H7 (cell line): ENCODE results near the gene HOXD4. TPM values are rescaled to one million over a fixed set of nuclear protein-coding genes. Genes with fewer than 3 reads are reported as not detected.
A peak's percentile ranks its signal among the peaks of the same experiment; 100 is the strongest.

ENCODE experiments used
- DNase-seq: peaks from one replicate; pipeline ENCODE4 v3.0.0; 2012
- H3K27me3 ChIP-seq: 2 replicates; pipeline ENCODE4 v1.6.0; 2011; ENCODE audit warnings: mild to moderate bottlenecking, low read length; ENCODE audit not compliant: control insufficient read depth, insufficient read depth
- H3K36me3 ChIP-seq: replicated peaks from 2 replicates; pipeline ENCODE4 v1.5.1; 2011; ENCODE audit warnings: low read length; ENCODE audit not compliant: control insufficient read depth, insufficient read depth
- H3K4me3 ChIP-seq: 2 replicates; pipeline ENCODE4 v1.5.1; 2011; ENCODE audit warnings: low read depth, mild to moderate bottlenecking, control low read depth, low read length, moderate library complexity; ENCODE audit not compliant: insufficient read depth
- total RNA-seq: library from RNA; depleted of rRNA; stranded (reverse); fragments of >200 nt; shearing (Covaris generic); gene quantifications from 2 replicates; pipeline ENCODE4 v1.2.3, GENCODE V29; 2014

Gene HOXD4
- total RNA-seq, 1 experiment from 2014 or later: not detected

GRCh38 chr2:176129813-176130146, 21.6 kb upstream of the HOXD4 start:
- Histone ChIP-seq H3K36me3 (no peaks in the 10 kb centered on the region), H3K27me3 (peaks cover 100% of the 10 kb centered on the region), H3K4me3 (peak overlapping the region; percentile 7; the same call in 1 of the 2 replicates)
- DNase-seq: no peak

- H3K27me3 ChIP-seq: peaks cover 100% of the 10 kb centered on the region
- no peaks in the 10 kb centered on the region for H3K36me3 ChIP-seq
- peak overlapping the region; percentile 7; the same call in 1 of the 2 replicates for H3K4me3 ChIP-seq
- DNase-seq: peak; percentile 86
Measured at GRCh38 chr2:176130147-176130956, 21.0 kb upstream of the HOXD4 start.

- Histone ChIP-seq H3K4me3 (no peak overlapping the region), H3K36me3 (no peaks in the 10 kb centered on the region), H3K27me3 (peaks cover 100% of the 10 kb centered on the region)
- no peak for DNase-seq
Measured at GRCh38 chr2:176130957-176131847, 20.1 kb upstream of the HOXD4 start.

GRCh38 chr2:176131848-176132158, 19.5 kb upstream of the HOXD4 start:
- Histone ChIP-seq H3K36me3 (no peaks in the 10 kb centered on the region), H3K27me3 (peaks cover 100% of the 10 kb centered on the region), H3K4me3 (no peak overlapping the region)
- no peak for DNase-seq

GRCh38 chr2:176132205-176133171, 18.9 kb upstream of the HOXD4 start:
- no peak for DNase-seq
- Histone ChIP-seq H3K27me3 (peaks cover 100% of the 10 kb centered on the region), H3K4me3 (no peak overlapping the region), H3K36me3 (no peaks in the 10 kb centered on the region)

- peaks cover 100% of the 10 kb centered on the region for H3K27me3 ChIP-seq
- no peak overlapping the region for H3K4me3 ChIP-seq
- no peaks in the 10 kb centered on the region for H3K36me3 ChIP-seq
Measured at GRCh38 chr2:176133389-176133788, 18.0 kb upstream of the HOXD4 start.

GRCh38 chr2:176134035-176134434, 17.3 kb upstream of the HOXD4 start:
- no peak overlapping the region for H3K4me3 ChIP-seq
- DNase-seq: no peak

More at GRCh38 chr2:176133389-176133788, 18.0 kb upstream of the HOXD4 start:
- DNase-seq: no peak

GRCh38 chr2:176135035-176135440, 16.3 kb upstream of the HOXD4 start:
- Histone ChIP-seq H3K36me3 (no peaks in the 10 kb centered on the region), H3K4me3 (no peak overlapping the region), H3K27me3 (peaks cover 100% of the 10 kb centered on the region)
- no peak for DNase-seq

More at GRCh38 chr2:176134035-176134434, 17.3 kb upstream of the HOXD4 start:
- peaks cover 100% of the 10 kb centered on the region for H3K27me3 ChIP-seq
- no peaks in the 10 kb centered on the region for H3K36me3 ChIP-seq

- peak; percentile 83 for DNase-seq
- H3K36me3 ChIP-seq: no peaks in the 10 kb centered on the region
- peaks cover 98% of the 10 kb centered on the region for H3K27me3 ChIP-seq
- peak overlapping the region; percentile 32 for H3K4me3 ChIP-seq
Measured at GRCh38 chr2:176136374-176137251, 14.7 kb upstream of the HOXD4 start.

- Histone ChIP-seq H3K4me3 (no peak overlapping the region), H3K36me3 (no peaks in the 10 kb centered on the region), H3K27me3 (peaks cover 98% of the 10 kb centered on the region)
- DNase-seq: no peak
Measured at GRCh38 chr2:176137252-176137580, 14.1 kb upstream of the HOXD4 start.

GRCh38 chr2:176137906-176138305, 13.4 kb upstream of the HOXD4 start:
- H3K4me3 ChIP-seq: no peak overlapping the region
- H3K36me3 ChIP-seq: no peaks in the 10 kb centered on the region
- H3K27me3 ChIP-seq: peaks cover 98% of the 10 kb centered on the region
- DNase-seq: no peak

GRCh38 chr2:176138526-176138922, 12.8 kb upstream of the HOXD4 start:
- no peak overlapping the region for H3K4me3 ChIP-seq
- H3K36me3 ChIP-seq: no peaks in the 10 kb centered on the region
- DNase-seq: no peak
- peaks cover 98% of the 10 kb centered on the region for H3K27me3 ChIP-seq

GRCh38 chr2:176138923-176139660, 12.3 kb upstream of the HOXD4 start:
- H3K36me3 ChIP-seq: no peaks in the 10 kb centered on the region
- peak; percentile 50 for DNase-seq
- peaks cover 98% of the 10 kb centered on the region for H3K27me3 ChIP-seq
- no peak overlapping the region for H3K4me3 ChIP-seq
